GM12878 (cell line): Measurements from ENCODE around the gene ITFG1. TPM values are rescaled to one million over a fixed set of nuclear protein-coding genes. Genes with fewer than 3 reads are reported as not detected.

Experiments
- POLR2A ChIP-seq: IDR thresholded peaks from 2 replicates; pipeline ENCODE4 v1.6.1; 2011; ENCODE audit warnings: low read depth, mild to moderate bottlenecking, low read length
- REST ChIP-seq: IDR thresholded peaks from 2 replicates; pipeline ENCODE4 v1.6.1; 2012; ENCODE audit warnings: mild to moderate bottlenecking, low read depth, low read length
- SKIL ChIP-seq: fragments of 450-650 bp; IDR thresholded peaks from 2 replicates; pipeline ENCODE4 v1.6.1; 2017; ENCODE audit warnings: mild to moderate bottlenecking, low read depth, inconsistent platforms; ENCODE audit not compliant: poor library complexity, severe bottlenecking
- ZBTB4 ChIP-seq: fragments of 450-650 bp; formaldehyde crosslinking; IDR thresholded peaks from 2 replicates; pipeline ENCODE4 v1.4.0; 2022; ENCODE audit warnings: mild to moderate bottlenecking, moderate library complexity
- polyA plus RNA-seq, 11 experiments: library from polyadenylated mRNA; depleted of rRNA in 4 of 11; unstranded in 6 of 11; stranded (reverse) in 5 of 11; fragments of >200 nt; fragmentation: Nextera tagmentation in 4 of 11; fragmentation: Illumina TruSeq in 1 of 11; extraction: Ambion mirVana in 4 of 11; extraction: Trizol in 1 of 11; gene quantifications; 1 replicate in 1 of 11; 2 replicates in 10 of 11; pipeline versions ENCODE4 v1.2.1 to v1.2.3, GENCODE V29; 2011 to 2016; ENCODE audit warnings: inconsistent platforms in 2 of 11, missing spikeins in 2 of 11, low read depth in 1 of 11
- total RNA-seq, 4 experiments: library from RNA; depleted of rRNA in 3 of 4; stranded (reverse); fragments of >200 nt in 3 of 4; fragmentation: Illumina TruSeq in 1 of 4; extraction: Trizol in 1 of 4; gene quantifications; 2 replicates each; pipeline versions ENCODE4 v1.2.1 to v1.2.3, GENCODE V29; 2013 to 2021

ITFG1 gene
- total and polyA plus RNA-seq, 10 of the 15 experiments (the other 5 are each of a cell fraction or from before 2014, with no cell fraction given): 9.3 to 56.3 (median 28.6) TPM

- TF ChIP-seq ZBTB4 (no peak), REST (no peak), POLR2A (no peak), SKIL (no peak)
- TF ChIP-seq, all 136 proteins: peak for 0
Observed at GRCh38 chr16:47304563-47304962, 156.3 kb downstream of the ITFG1 start (continued).
